ENCODE results near the gene HHLA2. TPM values are rescaled to one million over a fixed set of nuclear protein-coding genes. Genes with fewer than 3 reads are reported as not detected.

HHLA2 gene, protein sequence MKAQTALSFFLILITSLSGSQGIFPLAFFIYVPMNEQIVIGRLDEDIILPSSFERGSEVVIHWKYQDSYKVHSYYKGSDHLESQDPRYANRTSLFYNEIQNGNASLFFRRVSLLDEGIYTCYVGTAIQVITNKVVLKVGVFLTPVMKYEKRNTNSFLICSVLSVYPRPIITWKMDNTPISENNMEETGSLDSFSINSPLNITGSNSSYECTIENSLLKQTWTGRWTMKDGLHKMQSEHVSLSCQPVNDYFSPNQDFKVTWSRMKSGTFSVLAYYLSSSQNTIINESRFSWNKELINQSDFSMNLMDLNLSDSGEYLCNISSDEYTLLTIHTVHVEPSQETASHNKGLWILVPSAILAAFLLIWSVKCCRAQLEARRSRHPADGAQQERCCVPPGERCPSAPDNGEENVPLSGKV
- total RNA-seq, result 0.09 TPM in 1 of 2 replicates, not detected in the other

DNA sequence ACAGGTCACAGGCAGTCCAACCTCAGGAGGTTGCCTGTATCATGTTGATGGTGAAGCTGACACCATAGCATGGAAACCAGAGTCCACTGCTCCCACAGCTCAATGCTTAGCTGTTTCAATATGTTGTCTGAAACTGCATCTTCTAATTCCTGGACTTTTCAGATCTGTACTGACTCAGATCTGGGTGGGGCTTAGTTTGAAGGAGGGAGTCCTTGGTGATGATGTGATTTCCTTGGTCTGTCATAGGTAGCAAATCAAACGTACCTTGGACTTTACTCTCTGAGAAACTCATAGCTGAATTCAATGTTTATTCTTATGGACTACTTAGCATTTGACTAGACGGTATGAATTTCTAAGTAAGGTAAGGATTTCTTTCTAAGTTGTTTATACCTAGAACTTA lies at the start of gene HHLA2:
Gene HHLA2, plus strand, starts transcription at position 310 of the 400 bp plus-strand sequence. CDS start 55,266 bp downstream, outside the sequence.

Other genes with a start within 250 kb of the HHLA2 start
- 75.8 and 86.5 TPM in 2 replicates for gene CD47, start 205.5 kb upstream of the HHLA2 start, total RNA-seq
- 70.5 and 70.9 TPM in 2 replicates for gene IFT57, start 74.1 kb upstream of the HHLA2 start, total RNA-seq
- 0.86 and 0.95 TPM in 2 replicates for gene MYH15, start 214.0 kb downstream of the HHLA2 start, total RNA-seq